MCF 10A (cell line): ENCODE measurements around the gene SNX19. TPM values are rescaled to one million over a fixed set of nuclear protein-coding genes. Genes with fewer than 3 reads are reported as not detected.

Experiments used
- BruUV-seq: library from RNA; stranded (reverse); fragments of 400-500 nt; replicated peaks from 2 replicates; lab custom pipeline; 2021; lab: Mats Ljungman, UMichigan
- CTCF ChIA-PET: fragments of 300-600 bp; sonication (Branson Sonifier 250); formaldehyde crosslinking; extraction: SDS; loops from one replicate; lab custom pipeline; 2021; ENCODE audit warnings: antibody characterized with exemption, inconsistent platforms; lab: Yijun Ruan, JAX
- POLR2A ChIA-PET: fragments of 300-600, 350-650 bp; sonication (Branson Sonifier 250); formaldehyde crosslinking; extraction: SDS; loops from one replicate; lab custom pipeline; 2020; ENCODE audit warnings: antibody characterized with exemption, inconsistent platforms; lab: Yijun Ruan, JAX
- DNase-seq: peaks from one replicate; pipeline ENCODE4 v3.0.0-alpha.2; 2018; ENCODE audit not compliant: unreplicated experiment
- H3K27ac Mint-ChIP-seq: one replicate; pipeline ENCODE4 v1.8.0; 2022; ENCODE audit warnings: mild to moderate bottlenecking, low read depth, mixed read lengths; ENCODE audit not compliant: unreplicated experiment
- H3K27me3 Mint-ChIP-seq: one replicate; pipeline ENCODE4 v1.8.0; 2022; ENCODE audit warnings: mixed read lengths; ENCODE audit not compliant: insufficient read depth, unreplicated experiment
- H3K36me3 Mint-ChIP-seq: one replicate; pipeline ENCODE4 v1.8.0; 2022; ENCODE audit warnings: mild to moderate bottlenecking, moderate library complexity, mixed read lengths; ENCODE audit not compliant: insufficient read depth, unreplicated experiment
- H3K4me1 Mint-ChIP-seq: one replicate; pipeline ENCODE4 v1.8.0; 2022; ENCODE audit warnings: mixed read lengths; ENCODE audit not compliant: insufficient read depth, unreplicated experiment
- H3K4me3 Mint-ChIP-seq: one replicate; pipeline ENCODE4 v1.8.0; 2022; ENCODE audit warnings: mild to moderate bottlenecking, moderate library complexity, mixed read lengths; ENCODE audit not compliant: unreplicated experiment
- H3K9me3 Mint-ChIP-seq: one replicate; pipeline ENCODE4 v1.8.0; 2022; ENCODE audit warnings: mixed read lengths; ENCODE audit not compliant: unreplicated experiment
- intact Hi-C: fragments of 100-400 bp; cut with micrococcal nuclease; formaldehyde crosslinking; loops from 2 replicates; pipeline ENCODE4 v1.14.1; 2022
- total RNA-seq: library from RNA; stranded (reverse); gene quantifications from 2 replicates; pipeline ENCODE4 v1.2.3, GENCODE V29; 2022
- TF ChIP-seq, protein P1 (sequence below): fragments of 200-600 bp; IDR thresholded peaks from one replicate; pipeline ENCODE4 v1.8.0; 2022; ENCODE audit warnings: antibody characterized with exemption, mild to moderate bottlenecking; ENCODE audit not compliant: unreplicated experiment

Gene SNX19
- total RNA-seq, 1 experiment from 2014 or later: 53.5 TPM

DNA sequence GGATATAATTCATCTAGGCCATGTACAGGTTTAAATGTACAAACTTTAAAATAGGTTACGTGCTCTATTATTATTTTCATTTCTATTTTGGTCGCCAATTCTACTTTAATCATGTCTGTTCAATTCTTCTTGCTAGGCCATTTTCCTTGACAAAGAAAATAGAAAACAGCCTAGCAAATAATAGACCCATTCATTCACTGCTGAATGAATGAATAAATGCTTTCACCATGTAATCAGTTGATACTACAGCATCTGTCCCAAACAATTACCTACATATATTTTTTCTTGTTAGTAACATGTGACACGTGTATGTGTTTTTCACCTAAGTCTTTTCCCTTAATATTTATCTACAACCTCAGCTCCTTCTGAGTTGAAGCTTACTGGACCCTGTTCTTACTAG is 27.5 kb downstream of the SNX19 start:
- no TSS peak for BruUV-seq
- DNase-seq: no peak
- CTCF ChIA-PET: interaction anchor here (0.6 to 1.5 kb wide), 5 partner anchors 9 to 457 kb away, joined by 3 to 5 read pairs (median 3); partner anchors contain the start of gene SNX19
- POLR2A ChIA-PET: no interaction called here
- H3K4me1 Mint-ChIP-seq: peaks cover 6% of the 10 kb centered on the region
- intact Hi-C loops: no loop called here
- no peaks in the 10 kb centered on the region for H3K27me3 Mint-ChIP-seq
- peaks cover 37% of the 10 kb centered on the region for H3K36me3 Mint-ChIP-seq
- H3K27ac Mint-ChIP-seq: no peak overlapping the region
- TF ChIP-seq, protein P1, sequence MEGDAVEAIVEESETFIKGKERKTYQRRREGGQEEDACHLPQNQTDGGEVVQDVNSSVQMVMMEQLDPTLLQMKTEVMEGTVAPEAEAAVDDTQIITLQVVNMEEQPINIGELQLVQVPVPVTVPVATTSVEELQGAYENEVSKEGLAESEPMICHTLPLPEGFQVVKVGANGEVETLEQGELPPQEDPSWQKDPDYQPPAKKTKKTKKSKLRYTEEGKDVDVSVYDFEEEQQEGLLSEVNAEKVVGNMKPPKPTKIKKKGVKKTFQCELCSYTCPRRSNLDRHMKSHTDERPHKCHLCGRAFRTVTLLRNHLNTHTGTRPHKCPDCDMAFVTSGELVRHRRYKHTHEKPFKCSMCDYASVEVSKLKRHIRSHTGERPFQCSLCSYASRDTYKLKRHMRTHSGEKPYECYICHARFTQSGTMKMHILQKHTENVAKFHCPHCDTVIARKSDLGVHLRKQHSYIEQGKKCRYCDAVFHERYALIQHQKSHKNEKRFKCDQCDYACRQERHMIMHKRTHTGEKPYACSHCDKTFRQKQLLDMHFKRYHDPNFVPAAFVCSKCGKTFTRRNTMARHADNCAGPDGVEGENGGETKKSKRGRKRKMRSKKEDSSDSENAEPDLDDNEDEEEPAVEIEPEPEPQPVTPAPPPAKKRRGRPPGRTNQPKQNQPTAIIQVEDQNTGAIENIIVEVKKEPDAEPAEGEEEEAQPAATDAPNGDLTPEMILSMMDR: no peak
- H3K4me3 Mint-ChIP-seq: no peak overlapping the region
- H3K9me3 Mint-ChIP-seq: no peaks in the 10 kb centered on the region

DNA sequence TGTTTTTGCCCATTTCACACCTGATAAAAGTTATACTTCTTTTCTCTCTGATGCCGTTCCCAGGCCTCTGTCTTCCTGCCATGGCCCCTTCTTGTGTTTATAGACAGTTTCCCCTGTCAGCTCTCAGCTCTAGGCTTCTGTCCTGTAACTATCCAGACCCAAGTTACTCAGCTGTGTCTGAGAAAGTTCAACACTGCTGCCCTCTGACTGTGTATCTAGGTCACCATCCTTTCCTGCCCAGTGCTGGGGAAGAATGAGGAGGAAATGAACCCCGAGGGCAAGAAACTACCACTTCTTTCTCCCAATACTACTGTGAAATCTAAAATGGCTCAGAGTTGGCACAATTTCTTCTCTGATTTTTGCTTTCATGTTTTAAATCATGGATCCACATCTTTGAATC is 29.6 kb downstream of the SNX19 start:
- ChIA-PET CTCF (interaction anchor here (0.8 to 1.7 kb wide), 2 partner anchors 10 to 25 kb away, joined by 3 to 7 read pairs; no protein-coding TSS in a partner anchor), POLR2A (no interaction called here)
- BruUV-seq: no TSS peak
- Mint-ChIP-seq H3K27me3 (no peaks in the 10 kb centered on the region), H3K4me1 (peaks cover 20% of the 10 kb centered on the region), H3K36me3 (peaks cover 57% of the 10 kb centered on the region), H3K4me3 (no peak overlapping the region), H3K27ac (no peak overlapping the region), H3K9me3 (no peaks in the 10 kb centered on the region)
- DNase-seq: no peak
- TF ChIP-seq, protein P1: no peak
- intact Hi-C loops: no loop called here

DNA sequence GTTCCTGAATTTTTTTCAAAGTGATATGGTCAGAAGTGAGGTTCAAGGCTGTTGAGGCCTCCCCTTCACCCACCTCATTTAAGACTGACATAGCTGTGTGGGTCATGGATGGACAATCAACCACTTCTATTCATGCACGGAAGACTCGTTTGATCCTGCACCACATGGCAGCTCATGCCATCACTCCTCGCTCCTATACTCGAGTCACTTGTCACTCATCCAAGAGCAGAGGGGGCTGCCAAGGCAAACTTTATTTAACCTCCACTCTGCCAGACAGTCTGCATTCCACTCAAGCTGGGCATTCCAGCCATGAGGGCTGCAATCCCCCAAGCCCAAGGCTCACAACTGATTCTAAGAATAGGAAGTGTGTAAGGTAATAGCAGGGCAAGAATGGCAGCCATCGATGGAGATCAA is 34.1 kb downstream of the SNX19 start:
- intact Hi-C loops: no loop called here
- Mint-ChIP-seq H3K4me1 (peaks cover 14% of the 10 kb centered on the region), H3K27me3 (no peaks in the 10 kb centered on the region), H3K27ac (peak overlapping the region; percentile 51), H3K4me3 (no peak overlapping the region), H3K9me3 (no peaks in the 10 kb centered on the region), H3K36me3 (peaks cover 93% of the 10 kb centered on the region)
- ChIA-PET CTCF (interaction anchor here (0.6 to 40.3 kb wide), 6 partner anchors 11 to 446 kb away, joined by 3 to 1064 read pairs (median 16); partner anchors contain the start of genes ADAMTS15, ADAMTS8 and SNX19), POLR2A (interaction anchor here (0.6 to 2.4 kb wide), 2 partner anchors 14 to 245 kb away, joined by 3 to 7 read pairs; no protein-coding TSS in a partner anchor)
- BruUV-seq: no TSS peak
- TF ChIP-seq, protein P1: no peak
- DNase-seq: no peak

DNA sequence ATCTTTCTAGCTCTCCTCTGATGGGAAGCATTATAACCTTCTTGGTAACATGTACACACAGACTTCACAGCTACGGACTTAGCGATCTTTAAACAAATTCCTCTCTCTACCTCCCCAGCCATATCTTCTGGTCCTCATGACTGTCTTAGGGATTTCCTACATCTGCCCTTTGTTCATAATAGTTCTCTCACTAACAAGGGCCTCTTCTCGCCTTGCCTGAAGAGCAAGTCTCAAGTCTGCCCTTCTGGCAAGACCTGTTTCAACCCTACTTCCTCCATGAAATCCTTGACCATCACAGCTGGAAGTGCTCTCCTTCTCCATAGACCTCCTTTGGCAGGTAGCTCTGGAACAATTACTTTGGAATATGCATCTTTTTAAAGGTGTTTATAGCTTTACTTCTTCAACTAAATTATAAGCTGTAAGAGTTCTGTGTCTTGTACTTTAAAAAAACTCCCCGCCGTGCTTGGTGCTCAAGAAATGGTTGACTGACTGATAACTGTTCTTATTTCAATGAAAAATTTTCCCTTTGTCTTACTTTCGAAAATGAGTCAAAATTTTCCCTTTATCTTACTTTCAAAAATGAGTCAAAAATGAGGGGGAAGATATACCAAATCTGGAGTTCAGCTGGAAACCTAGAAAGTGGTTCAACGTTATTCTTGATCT is 34.7 kb downstream of the SNX19 start:
- Mint-ChIP-seq H3K4me3 (no peak overlapping the region), H3K27ac (peak overlapping the region; percentile 51), H3K27me3 (no peaks in the 10 kb centered on the region), H3K36me3 (peaks cover 94% of the 10 kb centered on the region), H3K4me1 (peaks cover 14% of the 10 kb centered on the region), H3K9me3 (no peaks in the 10 kb centered on the region)
- TF ChIP-seq, protein P1: no peak
- CTCF ChIA-PET: interaction anchor here (0.6 to 40.3 kb wide), 7 partner anchors 12 to 446 kb away, joined by 3 to 1064 read pairs (median 5); partner anchors contain the start of genes ADAMTS15, ADAMTS8 and SNX19
- no TSS peak for BruUV-seq
- no peak for DNase-seq
- intact Hi-C loops: no loop called here
- POLR2A ChIA-PET: interaction anchor here (0.6 to 2.4 kb wide), 2 partner anchors 14 to 245 kb away, joined by 3 to 7 read pairs; no protein-coding TSS in a partner anchor
